ENCODE data around the gene FBF1.
"Not testable (repeated sequence)": the region's sequence is repeated elsewhere in the genome, so short reads cannot be mapped to it uniquely, and the experiment has no call there.

Gene FBF1

DNA sequence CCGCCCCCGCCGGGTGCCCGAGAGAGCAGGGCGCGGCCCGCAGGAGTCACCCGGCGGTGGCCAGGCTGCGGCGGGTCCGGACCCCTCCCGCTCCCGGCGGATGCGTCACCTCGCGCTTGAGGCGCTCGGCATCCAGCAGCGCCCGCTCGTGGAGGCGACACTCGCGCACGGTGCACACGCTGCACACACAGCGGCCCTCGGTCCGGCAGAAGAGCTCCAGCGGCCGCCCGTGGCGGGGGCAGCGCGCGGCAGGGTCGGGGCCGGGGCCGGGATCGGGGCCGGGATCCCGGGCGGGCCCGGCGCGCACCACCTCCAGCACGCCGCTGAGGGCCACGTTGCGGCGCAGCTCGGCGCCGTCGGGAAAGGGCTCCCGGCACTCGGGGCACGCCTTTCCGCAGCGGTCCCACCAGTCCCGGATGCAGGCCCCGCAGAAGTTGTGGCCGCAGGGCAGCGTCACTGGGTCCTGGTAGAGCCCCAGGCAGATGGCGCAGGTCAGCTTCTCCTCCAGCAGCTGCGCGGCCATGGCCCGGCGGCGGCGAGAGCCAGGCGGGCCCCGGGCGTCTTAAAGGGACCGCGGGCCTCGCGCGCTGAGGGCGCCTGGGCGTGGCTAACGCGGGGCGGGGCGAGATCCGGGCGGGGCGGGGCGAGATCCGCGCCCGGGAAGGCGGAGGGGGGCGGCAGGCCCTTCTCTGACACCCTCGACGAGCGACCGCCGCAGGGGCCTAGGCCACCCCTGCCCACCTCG lies 44.3 kb downstream of the FBF1 start, which contains the start of gene TRIM65:
TRIM65 (minus strand) TSS at position 537 of the 745 bp plus-strand sequence; CDS start at position 523, 14 bp downstream.
- no peak for DNase-seq (ENCODE audit: low read depth)

DNA sequence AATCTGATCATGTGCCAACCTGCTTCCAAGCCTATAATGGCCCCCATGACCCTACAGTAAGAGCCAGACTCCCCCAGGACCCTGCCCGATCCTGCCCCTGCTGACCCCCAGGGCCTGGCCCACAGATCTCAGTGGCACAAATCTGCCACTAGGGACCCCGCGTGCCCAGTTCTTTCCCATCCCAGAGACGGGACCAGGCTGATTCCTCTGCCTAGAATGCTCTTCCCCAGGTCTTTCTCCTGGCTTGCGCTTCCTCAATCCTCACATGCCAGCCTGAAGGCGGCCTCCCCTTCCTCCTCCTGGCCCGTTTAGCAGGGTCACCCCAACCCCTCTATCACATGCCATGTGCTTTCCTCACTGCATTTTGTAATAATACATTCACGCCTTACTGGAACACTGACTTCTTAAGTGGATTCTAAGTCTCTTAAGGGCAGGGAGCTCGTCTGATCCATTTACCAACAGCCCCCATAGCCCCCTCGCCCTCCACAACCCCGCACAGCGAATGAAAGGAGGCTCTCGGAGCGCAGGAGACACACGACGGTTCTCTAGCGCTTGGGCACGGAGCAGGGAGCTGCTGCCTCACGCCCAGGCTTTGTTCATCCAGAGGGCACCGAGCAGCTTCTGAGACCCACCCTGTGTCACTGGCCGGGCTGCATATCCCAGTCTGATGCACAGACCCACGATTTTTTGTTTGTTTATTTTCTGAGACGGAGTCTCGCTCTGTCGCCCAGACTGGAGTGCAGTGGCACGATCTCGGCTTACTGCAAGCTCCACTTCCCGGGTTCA lies 45.3 kb downstream of the FBF1 start:
- DNase-seq (ENCODE audit: low read depth): no peak

DNA sequence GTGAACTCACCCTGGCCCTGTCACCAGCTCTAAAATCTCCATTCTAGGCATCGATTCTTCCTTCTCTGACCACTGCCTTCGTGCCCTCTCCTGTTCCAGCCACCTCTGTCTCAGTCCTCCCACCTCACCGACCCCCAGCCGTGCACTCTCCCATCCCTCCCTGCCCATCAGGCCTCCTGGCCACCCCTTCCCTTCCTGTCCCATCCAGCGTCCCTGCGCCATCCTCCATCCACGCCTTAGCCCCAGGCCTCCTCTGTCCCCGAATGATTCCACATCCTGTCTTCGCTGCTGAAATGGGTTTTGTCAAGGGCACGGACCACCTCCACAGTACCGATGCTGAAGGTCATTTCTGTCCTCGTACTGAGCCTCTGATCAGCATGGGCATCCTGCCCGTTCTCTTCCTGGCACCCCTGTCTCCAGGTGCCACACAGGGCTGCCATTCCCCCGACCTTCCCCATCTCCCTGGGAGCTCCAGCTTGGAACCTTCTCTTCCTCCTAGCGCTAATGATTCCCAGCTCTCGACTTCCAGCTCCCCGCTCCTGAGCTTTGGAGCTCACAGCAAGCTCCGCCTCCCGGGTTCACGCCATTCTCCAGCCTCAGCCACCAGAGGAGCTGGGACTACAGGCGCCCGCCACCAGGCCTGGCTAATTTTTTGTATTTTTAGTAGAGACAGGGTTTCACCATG lies 46.7 kb downstream of the FBF1 start:
- no peak for DNase-seq (ENCODE audit: low read depth)

DNA sequence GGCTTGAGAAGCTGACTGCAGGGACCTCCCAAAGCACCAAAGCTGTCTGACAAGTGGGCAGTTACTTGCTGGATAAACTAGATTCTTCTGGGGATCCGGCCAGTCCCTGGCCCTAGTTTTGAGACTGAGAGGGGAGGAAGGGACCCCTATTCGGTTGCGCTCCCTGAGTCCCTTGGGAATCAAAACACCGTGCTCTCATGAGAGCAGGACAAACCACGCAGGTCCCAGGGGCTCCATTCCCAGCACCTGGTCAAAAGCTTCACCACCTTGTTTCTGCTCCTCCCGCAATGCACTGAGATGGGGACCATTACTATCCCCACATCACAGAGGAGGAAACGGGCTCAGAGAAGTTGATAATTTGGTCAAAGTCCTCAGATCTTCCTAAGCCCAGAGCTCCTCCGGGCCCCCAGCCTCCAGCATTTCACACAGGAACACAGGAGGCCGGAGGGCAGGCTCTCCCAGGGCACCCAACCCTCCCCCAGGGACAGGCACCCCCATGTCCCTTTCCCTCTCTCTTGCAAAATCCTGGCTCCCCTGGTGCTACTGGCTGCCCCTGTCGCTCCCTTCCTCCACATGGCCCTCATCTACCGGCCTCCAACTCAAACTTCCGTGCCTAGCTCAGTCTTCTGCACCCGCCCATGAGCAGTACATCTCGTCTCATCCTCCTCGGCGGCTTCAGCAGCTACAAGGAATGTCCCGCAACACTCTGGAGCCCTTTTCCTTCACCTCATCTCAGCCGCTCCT lies 47.4 kb downstream of the FBF1 start:
- DNase-seq (ENCODE audit: low read depth): no peak

DNA sequence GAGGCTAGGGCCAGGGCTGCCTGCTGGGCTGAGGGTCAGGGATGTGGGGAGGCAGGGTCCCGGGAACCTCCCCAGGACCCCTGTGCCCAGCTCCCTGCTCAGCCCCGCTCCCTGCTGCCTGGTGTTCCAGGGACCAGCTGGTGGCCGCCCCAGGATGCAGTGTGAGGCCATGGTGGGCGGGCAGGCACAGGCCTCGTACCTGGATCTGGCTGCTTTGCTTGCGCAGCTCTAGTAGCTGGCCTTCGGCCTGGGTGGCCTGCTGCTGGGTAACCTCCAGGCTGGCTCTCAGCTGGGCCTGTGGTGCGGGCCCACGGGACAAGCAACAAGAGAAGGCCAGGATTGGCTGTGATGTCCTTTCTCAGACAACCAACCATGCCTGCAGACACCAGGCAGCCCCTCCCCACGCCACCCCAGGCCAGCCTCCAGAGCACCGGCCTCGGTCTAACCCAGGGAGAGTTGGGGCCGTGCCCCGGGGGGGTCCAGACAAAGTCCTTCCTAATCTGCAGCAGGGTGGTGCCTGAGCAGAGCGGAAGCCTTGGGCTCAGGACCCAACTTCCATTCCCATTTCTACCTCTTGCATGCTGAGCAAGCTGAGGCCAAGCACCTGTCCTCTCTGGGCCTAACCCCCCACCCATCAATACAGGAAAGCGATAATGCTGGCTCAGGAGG lies 48.2 kb downstream of the FBF1 start:
- no peak for DNase-seq (ENCODE audit: low read depth)

DNA sequence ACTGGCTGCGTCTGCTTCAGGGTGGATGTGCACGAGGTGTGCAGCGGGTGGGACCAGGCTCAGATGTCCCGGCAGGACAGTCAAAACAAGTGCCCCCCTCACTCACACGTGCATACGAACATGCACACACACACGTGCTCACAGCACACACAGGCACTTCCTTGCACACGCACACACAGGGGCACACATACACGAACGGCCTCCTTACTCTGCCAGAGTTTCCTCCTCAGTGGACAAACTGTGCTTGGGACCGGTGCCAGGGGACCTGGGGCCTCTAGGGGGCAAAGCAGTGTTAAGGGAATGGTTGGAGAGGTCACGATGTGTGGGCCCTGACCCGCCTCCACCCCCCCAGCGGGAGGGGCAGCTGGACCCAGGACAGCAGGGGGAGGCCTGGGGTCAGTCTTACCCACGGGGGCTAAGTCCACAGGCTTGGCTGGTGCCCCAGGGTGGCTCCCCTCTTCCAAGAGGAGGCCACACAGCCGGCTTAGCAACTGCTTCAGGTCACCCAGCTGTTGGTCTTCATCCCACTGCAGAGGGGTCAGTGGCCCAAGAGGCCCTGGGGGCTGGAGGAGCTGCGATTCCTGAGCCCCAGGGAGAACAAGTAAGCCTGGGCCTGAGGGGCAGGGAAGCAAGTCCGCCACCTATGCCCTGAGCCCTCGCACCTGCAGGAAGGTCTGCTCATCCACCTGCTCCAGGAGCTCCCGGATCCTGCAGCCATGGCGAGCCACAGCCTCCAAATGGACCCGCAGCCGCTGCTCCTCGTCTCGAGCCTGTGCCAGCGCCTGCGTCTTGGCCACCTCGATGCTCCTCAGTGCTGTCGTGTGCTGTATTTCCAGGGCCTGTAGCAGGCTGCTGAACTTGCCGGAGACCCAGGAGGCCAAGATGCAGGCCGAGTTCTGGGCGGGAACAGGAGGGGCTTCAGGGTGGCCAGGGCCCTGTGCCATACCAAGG lies 49.0 kb downstream of the FBF1 start:
- DNase-seq (ENCODE audit: low read depth): no peak

DNA sequence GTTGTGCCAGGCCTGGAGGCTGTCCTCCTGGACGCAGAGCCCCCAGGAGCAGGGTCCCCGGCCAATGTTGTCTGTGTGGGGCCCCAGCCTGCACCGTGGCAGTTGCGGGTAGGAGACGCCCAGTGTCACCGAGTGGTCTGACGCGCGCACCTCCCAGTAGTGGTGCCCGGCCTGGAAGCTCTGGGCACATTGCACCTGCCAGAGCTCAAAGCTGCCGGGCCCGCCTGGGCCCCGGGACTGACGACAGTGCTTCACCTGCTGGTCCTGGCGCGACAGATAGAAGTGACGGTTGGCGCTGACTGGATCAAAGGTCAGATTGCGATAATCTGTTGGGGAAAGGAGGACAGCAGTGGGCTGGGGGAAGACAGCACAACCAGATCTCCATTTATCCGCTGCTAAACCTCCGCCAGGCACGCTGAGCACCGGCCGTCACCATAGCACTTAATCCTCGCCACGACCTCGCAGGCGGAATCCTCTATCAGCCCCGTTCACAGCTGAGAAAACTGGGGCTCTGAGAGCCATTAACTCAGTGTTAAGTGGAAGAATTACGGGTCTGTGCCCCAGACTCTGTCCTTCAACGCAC lies 49.7 kb downstream of the FBF1 start:
- no peak for DNase-seq (ENCODE audit: low read depth)

DNA sequence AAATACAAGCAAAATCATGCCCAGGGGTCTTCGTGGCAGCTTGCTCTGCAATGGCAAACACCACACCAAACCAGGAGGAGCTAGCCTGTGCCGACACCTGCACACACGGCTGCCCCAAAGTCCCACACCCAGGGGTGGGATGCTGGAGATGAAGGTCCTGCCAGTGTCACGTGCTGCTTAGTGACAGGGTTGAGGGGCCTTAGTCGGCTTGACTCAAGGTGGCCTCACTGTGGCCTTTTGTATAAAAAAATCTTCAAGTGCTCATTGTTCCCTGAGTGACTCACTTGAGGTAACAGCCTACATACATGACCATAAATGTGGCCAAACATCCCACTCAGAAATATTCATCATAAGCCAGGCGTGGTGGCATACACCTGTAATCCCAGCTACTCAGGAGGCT lies 51.4 kb downstream of the FBF1 start:
- no peak for DNase-seq (ENCODE audit: low read depth)

DNA sequence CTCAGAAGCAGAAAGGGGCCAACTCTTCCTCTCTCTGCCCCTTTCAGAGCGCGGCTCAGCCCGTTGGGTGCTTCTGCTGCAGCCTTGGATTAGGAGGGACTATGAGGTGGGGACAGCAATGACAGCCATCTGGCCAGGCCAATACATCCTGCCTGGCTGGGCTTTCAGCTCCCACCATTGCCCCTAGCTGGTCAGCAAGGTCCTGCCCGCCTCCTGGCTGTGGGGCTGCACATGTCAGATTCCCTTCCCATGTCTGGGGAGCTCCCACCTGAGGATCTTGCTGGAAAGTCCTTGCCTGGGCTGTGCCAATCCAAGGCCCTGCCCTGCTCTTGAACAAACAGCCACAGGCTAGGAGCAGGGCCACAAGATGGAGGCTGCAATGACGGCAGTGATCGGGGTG lies 52.4 kb downstream of the FBF1 start:
- DNase-seq (ENCODE audit: low read depth): no peak

DNA sequence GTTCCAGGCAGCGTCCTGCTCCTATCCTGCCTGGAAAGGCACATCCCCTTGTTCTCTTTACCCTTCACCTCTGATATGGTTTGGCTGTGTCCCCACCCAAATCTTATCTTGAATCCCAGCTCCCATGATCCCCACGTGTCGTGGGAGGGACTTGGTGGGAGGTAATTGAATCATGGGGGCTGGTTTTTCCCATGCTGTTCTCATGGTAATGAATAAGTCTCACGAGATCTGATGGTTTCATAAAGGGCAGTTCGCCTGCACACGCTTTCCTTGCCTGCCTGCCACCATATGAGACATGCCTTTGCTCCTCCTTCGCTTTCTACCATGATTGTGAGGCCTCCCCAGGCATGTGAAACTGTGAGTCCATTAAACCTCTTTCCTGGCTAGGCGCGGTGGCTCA lies 55.0 kb downstream of the FBF1 start:
- not testable (repeated sequence) for DNase-seq (ENCODE audit: low read depth)

DNA sequence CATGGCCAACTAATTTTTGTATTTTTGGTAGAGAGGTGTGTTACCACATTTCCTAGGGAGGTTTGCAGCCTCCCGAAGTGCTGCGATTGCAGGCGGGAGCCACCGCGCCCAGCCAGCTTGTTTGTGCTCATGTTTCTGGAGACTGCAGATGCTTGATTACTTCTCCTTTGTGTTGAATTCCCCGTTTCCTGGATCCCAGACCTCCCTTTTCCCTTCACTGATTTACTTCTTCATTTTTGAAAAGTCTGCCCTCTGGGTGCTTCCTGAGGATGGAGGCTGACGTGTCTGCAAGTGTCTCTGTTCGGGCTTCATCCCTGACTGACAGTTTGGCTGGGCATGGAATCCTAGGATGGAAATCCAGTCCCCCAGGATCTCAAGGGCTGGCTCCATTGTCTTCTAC lies 55.4 kb downstream of the FBF1 start:
- no peak for DNase-seq (ENCODE audit: low read depth)

DNA sequence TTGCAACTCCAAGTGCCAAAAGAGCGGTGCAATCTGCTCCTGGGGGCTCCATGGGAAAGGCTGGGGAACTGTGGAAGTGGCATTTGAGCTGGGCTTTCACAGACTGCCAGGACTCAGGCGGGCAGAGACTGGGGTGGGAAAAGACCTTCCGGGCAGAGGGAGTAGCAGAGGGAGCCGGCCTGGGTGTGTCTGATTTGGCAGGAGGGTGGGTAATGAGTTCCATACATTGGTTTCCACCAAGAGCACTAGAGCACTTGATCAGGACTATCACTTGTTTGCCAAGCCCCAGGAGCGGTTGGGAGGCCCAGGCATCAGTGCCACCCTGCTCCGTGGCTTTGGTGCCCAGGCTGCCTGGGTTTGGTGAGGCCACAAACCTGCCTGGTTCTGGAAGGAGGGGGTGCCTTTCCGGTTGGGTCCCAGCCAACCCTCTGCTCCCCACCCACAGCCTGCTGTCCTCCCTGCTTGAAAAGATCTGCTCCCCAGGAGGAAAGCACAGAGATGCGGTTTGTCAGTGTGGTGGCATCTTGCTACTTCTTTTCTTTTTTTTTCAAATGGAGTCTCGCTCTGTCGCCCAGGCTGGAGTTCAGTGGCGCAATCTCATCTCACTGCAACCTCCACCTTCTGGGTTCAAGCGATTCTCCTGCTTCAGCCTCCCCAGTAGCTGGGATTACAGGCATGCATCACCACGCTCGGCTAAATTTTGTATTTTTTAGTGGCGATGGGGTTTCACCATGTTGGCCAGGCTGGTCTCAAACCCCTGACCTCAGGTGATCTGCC lies 59.0 kb downstream of the FBF1 start:
- DNase-seq (ENCODE audit: low read depth): no peak

DNA sequence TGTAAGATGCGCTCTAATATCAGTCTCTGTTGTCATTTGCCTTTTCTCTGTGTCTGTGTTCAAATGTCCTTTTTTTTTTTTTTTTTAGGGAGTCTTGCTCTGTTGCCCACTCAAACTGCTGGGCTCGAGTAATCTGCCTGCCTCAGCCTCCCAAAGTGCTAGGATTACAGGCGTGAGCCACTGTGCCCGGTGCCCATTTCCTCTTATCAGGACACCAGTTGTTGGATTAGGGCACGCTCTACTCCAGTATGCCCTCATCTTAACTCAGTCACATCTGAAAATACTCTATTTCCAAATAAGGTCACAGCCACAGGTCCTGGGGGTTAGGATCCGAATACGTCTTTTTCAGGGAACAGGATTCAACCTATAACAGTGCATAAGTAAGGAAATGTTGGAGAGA lies 60.6 kb downstream of the FBF1 start:
- DNase-seq (ENCODE audit: low read depth): no peak

DNA sequence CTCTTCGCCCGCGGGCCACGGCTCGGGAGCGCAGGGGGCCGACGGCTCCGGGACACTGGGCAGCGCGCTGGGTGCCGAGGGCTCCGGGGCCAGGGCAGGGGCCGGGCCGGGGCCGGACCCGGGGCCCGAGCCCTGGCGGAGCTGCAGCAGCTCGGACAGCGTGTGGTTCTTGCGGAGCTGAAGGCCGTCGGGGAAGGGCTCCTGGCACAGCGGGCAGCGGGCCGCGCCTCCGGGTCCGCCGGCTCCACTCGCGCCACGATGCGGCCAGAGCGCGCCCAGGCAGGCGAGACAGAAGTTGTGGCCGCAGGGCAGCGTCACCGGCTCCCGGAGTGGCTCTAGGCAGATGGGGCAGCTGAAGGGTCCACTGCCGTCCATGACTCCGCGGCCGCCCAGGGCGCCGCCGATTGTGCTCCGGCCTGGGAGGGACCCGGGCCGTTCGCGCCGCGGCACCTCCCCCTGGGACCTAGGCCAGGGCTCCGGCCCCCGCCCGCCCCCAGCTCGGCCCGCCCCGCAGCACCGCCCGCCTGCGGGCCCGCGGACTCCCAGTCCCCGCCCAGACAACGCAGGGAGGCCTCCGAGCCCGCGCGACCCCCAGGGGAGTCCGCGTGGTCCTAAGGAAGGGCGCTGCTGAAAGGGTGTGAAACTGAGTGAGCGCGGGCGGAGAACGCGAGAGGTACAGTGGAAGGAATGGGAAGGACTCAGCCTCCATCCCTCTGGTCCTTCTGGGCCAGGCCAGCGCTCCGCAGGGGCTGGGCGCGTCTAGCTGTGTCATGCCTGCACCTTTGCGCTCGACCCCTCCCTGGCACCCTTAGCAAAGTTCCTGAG lies 62.5 kb downstream of the FBF1 start, which contains the start of gene TRIM47:
TRIM47 (minus strand) TSS at position 408 of the 825 bp plus-strand sequence; CDS start at position 375, 33 bp downstream.
- DNase-seq (ENCODE audit: low read depth): peak; percentile 67

DNA sequence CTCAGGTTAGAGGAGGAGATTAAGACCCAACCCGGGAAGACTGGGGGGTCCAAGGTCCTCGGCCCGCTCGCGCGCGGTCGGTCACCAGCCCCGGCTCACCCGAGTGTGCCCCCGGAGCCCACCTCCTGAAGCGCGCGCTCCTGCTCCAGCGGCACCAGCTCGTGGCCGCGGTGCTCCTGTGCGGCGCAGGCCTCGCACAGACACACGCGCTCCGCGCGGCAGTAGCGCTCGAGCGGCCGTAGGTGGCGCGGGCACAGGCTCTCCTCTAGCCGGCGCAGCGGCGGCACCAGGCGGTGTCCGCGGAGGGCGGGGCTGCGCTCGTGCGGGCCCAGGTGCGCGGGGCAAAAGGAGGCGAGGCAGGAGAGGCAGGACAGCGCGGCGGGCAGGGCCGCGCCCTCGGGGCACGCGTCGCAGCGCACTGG lies 63.1 kb downstream of the FBF1 start:
- DNase-seq (ENCODE audit: low read depth): no peak

DNA sequence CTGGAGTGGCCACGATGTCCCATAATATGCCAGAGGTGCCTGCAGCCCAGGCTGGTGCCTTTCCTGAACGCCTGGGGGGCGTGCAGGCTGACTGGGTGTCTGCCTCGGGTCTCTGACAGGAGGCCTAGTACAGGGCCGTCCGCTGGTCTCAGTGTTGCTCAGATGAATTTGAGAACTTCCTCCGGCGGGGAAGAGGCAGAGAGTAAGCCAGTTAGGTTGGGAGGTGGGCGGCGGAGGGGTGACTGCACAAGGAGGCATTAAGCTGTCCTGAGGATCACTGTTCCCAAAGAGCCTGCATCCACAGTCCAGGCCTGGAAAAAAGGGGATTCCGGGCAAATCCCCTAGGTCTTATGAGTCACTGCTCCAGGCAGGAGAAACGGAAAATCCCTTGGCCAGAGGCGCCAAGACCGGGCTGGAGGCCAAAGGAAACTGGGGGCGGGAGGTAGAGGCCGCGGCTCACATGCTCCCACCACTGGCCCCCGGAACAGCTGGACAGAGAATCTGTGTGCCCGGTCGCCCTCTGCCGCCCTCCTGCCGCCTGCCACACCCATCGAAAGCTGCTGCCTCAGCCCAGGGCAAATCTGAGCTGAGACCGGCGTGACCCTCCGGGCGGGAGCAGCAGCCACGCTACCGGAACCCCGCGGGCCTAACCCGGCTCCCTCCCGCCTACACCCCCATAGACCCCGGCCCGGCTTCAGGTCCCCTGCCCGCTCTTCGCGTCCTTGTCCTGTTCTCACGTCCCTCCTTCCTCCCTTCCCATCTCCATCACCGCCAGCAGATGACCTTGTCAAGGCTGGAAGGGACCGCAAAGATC lies 63.7 kb downstream of the FBF1 start:
- peak; percentile 94 for DNase-seq (ENCODE audit: low read depth)

Data from fibroblast of the conjunctiva (primary cell).